GM12865 (cell line): ENCODE data around the gene POMT2.

Source experiments
- DNase-seq: peaks from one replicate; pipeline ENCODE4 v3.0.0; 2010; ENCODE audit warnings: low read depth
- H3K4me3 ChIP-seq: 2 replicates; pipeline ENCODE4 v1.5.1; 2011; ENCODE audit warnings: mild to moderate bottlenecking, low read depth, low read length, control low read depth
- TF ChIP-seq, protein P1 (sequence below): IDR thresholded peaks from 2 replicates; pipeline ENCODE4 v1.5.1; 2011; ENCODE audit warnings: low read length, control low read depth, low read depth, inconsistent platforms; ENCODE audit not compliant: insufficient read depth; ENCODE audit errors: missing control alignments

The POMT2 gene

GRCh38 chr14:77271113-77271710 is 49.5 kb downstream of the POMT2 start, which contains the start of gene NGB:
Gene NGB (minus strand): TSS chr14:77271206. CDS start chr14:77270937, 269 bp downstream.
- H3K4me3 ChIP-seq = no peak within 1 kb of the TSS
- TF ChIP-seq, protein P1, sequence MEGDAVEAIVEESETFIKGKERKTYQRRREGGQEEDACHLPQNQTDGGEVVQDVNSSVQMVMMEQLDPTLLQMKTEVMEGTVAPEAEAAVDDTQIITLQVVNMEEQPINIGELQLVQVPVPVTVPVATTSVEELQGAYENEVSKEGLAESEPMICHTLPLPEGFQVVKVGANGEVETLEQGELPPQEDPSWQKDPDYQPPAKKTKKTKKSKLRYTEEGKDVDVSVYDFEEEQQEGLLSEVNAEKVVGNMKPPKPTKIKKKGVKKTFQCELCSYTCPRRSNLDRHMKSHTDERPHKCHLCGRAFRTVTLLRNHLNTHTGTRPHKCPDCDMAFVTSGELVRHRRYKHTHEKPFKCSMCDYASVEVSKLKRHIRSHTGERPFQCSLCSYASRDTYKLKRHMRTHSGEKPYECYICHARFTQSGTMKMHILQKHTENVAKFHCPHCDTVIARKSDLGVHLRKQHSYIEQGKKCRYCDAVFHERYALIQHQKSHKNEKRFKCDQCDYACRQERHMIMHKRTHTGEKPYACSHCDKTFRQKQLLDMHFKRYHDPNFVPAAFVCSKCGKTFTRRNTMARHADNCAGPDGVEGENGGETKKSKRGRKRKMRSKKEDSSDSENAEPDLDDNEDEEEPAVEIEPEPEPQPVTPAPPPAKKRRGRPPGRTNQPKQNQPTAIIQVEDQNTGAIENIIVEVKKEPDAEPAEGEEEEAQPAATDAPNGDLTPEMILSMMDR = no peak
- DNase-seq = no peak

DNA sequence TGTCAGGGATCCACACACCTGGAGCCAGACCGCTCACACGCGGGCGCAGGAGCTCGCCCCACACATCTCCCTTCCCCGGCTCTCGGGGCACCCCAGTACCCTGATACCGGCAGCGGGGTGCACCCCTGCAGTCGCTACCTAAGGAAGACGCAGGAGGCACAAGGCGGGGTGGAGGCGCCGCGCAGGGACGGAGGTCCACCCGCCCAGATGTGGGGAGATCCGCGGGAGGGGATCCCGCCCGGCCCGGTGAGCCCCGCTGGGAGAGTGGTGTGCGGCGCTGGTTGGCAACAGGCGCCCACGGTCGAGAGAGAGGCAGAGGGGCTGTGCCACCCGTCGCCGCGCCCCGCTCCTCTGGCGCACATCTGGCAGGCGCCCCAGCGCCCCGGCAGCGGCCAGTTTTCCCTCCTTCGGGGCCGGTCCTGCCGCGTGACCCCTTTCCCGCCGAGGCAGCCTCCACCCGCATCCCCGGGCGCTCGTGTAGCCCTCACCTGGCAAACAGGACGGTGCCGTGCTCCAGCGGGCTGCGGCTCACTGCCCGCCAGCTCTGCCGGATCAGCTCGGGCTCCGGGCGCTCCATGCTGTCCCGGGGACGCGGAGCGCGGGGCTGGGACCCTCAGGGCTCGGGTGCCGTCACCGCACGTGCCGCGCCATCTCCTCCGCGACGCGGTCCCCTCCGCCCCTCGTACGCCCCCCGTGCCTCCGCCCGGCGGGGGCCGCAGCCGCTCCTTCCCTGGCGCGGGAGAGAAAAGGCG is 50.1 kb downstream of the POMT2 start:
- TF ChIP-seq, protein P1 = no peak
- DNase-seq = no peak

DNA sequence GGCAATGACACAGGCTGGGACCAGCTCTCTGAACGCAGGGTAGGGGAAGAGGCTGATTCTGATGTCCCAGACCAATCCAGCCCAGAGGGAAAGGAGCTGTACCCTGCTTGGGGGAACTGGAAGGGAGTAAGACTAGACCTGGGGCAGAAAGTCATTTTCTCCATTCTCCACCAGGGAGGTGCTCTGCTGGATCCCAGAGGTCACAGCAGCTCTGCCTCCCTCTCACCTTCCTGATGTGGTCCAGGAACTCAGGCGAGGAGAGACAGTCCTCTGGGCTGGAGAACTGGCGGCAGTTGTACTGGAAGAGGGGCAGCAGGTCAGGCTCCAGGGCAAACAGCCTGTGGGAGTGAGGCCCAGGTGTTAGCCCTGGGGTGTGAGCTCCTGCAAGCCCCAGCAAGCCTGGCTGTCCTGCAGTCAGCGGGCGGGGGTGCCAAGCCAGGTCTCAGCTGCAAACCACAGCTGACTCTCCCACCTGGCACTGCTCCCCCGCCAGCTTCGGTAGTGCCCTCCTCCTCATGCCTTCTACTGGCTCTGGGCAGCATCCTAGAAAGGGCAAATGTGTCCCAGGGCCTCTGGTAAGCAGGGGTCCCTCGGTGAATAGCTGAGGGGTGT is 51.6 kb downstream of the POMT2 start:
- no peak overlapping the region for H3K4me3 ChIP-seq
- TF ChIP-seq, protein P1 = no peak
- DNase-seq = no peak

More for the DNA sequence above, 50.1 kb downstream of the POMT2 start:
- H3K4me3 ChIP-seq = no peak overlapping the region

GRCh38 chr14:77267937-77268699 is 52.6 kb downstream of the POMT2 start:
- no peak for DNase-seq
- no peak overlapping the region for H3K4me3 ChIP-seq
- TF ChIP-seq, protein P1 = no peak

DNA sequence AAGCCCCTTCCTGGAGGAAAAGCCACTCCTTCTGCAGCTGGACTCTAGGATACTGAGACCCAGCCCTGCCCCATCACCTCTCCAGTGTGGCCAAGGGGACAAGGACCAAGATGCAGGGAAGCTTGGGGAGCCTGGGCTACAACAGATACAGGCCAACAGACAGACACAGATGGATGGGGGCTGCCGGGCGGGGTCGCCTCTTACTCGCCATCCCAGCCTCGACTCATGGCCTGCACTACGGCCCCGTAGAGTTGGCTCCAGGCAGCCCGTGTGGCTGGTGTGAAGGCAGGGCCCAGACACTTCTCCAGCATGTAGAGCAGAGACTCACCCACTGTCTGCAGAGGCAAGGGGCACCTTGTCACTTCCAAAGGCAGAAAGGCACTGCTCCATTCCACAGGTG is 54.3 kb downstream of the POMT2 start:
- DNase-seq = no peak
- H3K4me3 ChIP-seq = no peak overlapping the region
- TF ChIP-seq, protein P1 = no peak

- H3K4me3 ChIP-seq = no peak overlapping the region
- no peak for DNase-seq
- TF ChIP-seq, protein P1 = no peak
These were observed 54.9 kb downstream of the POMT2 start for GRCh38 chr14:77265561-77266335.
